K562 (cell line): ENCODE results near the gene PDHA2. TPM values are rescaled to one million over a fixed set of nuclear protein-coding genes. Genes with fewer than 3 reads are reported as not detected.

Experiments used
- ATAC-seq: fragments of 200-7000 bp; cut with Tn5 transposase; 3 replicates; pipeline ENCODE4 v1.9.1; 2020; ENCODE audit warnings: moderate library complexity
- BruUV-seq: library from RNA; stranded (reverse); fragments of 400-500 nt; replicated peaks from 2 replicates; lab custom pipeline; 2021; lab: Mats Ljungman, UMichigan
- CTCF ChIA-PET: fragments of 300-600 bp; formaldehyde crosslinking; extraction: SDS; loops from one replicate; lab custom pipeline; 2021; ENCODE audit warnings: low intra/inter-chr PET ratio; lab: Yijun Ruan, JAX
- POLR2A ChIA-PET: fragments of 300-600, 350-650 bp; sonication (Branson Sonifier 250); formaldehyde crosslinking; extraction: SDS; loops from one replicate; lab custom pipeline; 2021; ENCODE audit warnings: antibody characterized with exemption, inconsistent platforms; lab: Yijun Ruan, JAX
- DNase-seq, 4 experiments: peaks; one replicate each; pipeline versions ENCODE4 v3.0.0 to v3.0.0-alpha.2; 2011 to 2018; ENCODE audit warnings: low spot score in 3 of 4, mixed read lengths in 3 of 4; ENCODE audit errors: extremely low read depth in 1 of 4
- FAIRE-seq: peaks from 2 replicates; lab custom pipeline; 2011; peaks lifted over from hg19 to GRCh38; lab: Jason Lieb, UNC
- H2AFZ ChIP-seq: 2 replicates; pipeline ENCODE4 v1.6.0; 2011; ENCODE audit warnings: low read depth, low read length, control low read depth, inconsistent platforms
- H3K27ac ChIP-seq: fragments of 200-600 bp; 3 replicates; pipeline ENCODE4 v1.8.0; 2011; ENCODE audit warnings: low read depth, mild to moderate bottlenecking, control low read depth, inconsistent platforms, low read length, moderate library complexity, mixed read lengths; ENCODE audit errors: extremely low read depth
- H3K27me3 ChIP-seq, 2 experiments: fragments of 300-600 bp in 1 of 2; 2 replicates in 1 of 2; 3 replicates in 1 of 2; pipeline versions ENCODE4 v1.6.0 to v1.8.0; 2011; ENCODE audit warnings: inconsistent platforms in 2 of 2, low read length in 2 of 2, mild to moderate bottlenecking in 1 of 2, mixed read lengths in 1 of 2, moderate library complexity in 1 of 2; ENCODE audit not compliant: control insufficient read depth in 2 of 2, insufficient read depth in 2 of 2
- H3K36me3 ChIP-seq: fragments of 300-600 bp; 3 replicates; pipeline ENCODE4 v1.8.0; 2011; ENCODE audit warnings: mild to moderate bottlenecking, low read length, inconsistent platforms; ENCODE audit not compliant: control insufficient read depth, insufficient read depth
- H3K4me1 ChIP-seq, 2 experiments: fragments of 200-600 bp in 1 of 2; replicated peaks in 1 of 2; 2 replicates in 1 of 2; 3 replicates in 1 of 2; pipeline versions ENCODE4 v1.5.1 to v1.8.0; 2011; ENCODE audit warnings: inconsistent platforms in 2 of 2, low read length in 2 of 2, mild to moderate bottlenecking in 1 of 2, mixed read lengths in 1 of 2, moderate library complexity in 1 of 2; ENCODE audit not compliant: control insufficient read depth in 2 of 2, insufficient read depth in 2 of 2
- H3K4me2 ChIP-seq: 2 replicates; pipeline ENCODE4 v1.6.1; 2011; ENCODE audit warnings: low read length, control low read depth, inconsistent platforms, mixed read lengths; ENCODE audit not compliant: insufficient read depth
- H3K4me3 ChIP-seq: fragments of 200-600 bp; sonication (generic), shearing (Covaris generic); 2 replicates; pipeline ENCODE4 v1.5.1; 2016; ENCODE audit warnings: control low read depth, inconsistent platforms
- H3K79me2 ChIP-seq: fragments of 200-600 bp; 3 replicates; pipeline ENCODE4 v1.8.0; 2011; ENCODE audit warnings: low read length, inconsistent platforms; ENCODE audit not compliant: control insufficient read depth, insufficient read depth
- H3K9ac ChIP-seq, 2 experiments: 2 replicates each; pipeline versions ENCODE4 v1.6.0 to v1.6.1; 2011; ENCODE audit warnings: low read depth in 2 of 2, low read length in 2 of 2, control low read depth in 1 of 2, inconsistent platforms in 1 of 2, mild to moderate bottlenecking in 1 of 2, mixed read lengths in 1 of 2; ENCODE audit not compliant: insufficient read depth in 1 of 2
- H3K9me1 ChIP-seq: one replicate; pipeline ENCODE4 v1.6.0; 2011; ENCODE audit warnings: inconsistent platforms, mild to moderate bottlenecking, low read length, moderate library complexity; ENCODE audit not compliant: control insufficient read depth, insufficient read depth
- H3K9me3 ChIP-seq: replicated peaks from 2 replicates; pipeline ENCODE4 v1.5.1; 2011; ENCODE audit warnings: low read depth, low read length, inconsistent platforms; ENCODE audit not compliant: control insufficient read depth, insufficient read depth
- H4K20me1 ChIP-seq: replicated peaks from 2 replicates; pipeline ENCODE4 v1.6.1; 2011; ENCODE audit warnings: low read length, inconsistent platforms, mixed read lengths; ENCODE audit not compliant: control insufficient read depth, insufficient read depth
- CTCFL ChIP-seq: IDR thresholded peaks from 2 replicates; pipeline ENCODE4 v1.6.1; 2011; ENCODE audit warnings: borderline replicate concordance, low read depth, mild to moderate bottlenecking, moderate library complexity, low read length; ENCODE audit not compliant: insufficient read depth, poor library complexity, severe bottlenecking
- MBD1 ChIP-seq: fragments of 250-450 bp; sonication (Bioruptor Pico); IDR thresholded peaks from 2 replicates; pipeline ENCODE4 v1.8.0; 2022; ENCODE audit warnings: inconsistent platforms
- MECOM ChIP-seq: fragments of 250-450 bp; sonication (Bioruptor Pico); IDR thresholded peaks from 2 replicates; pipeline ENCODE4 v1.8.0; 2022; ENCODE audit warnings: inconsistent platforms
- SPI1 ChIP-seq: IDR thresholded peaks from 2 replicates; pipeline ENCODE4 v1.6.1; 2011; ENCODE audit warnings: low read depth, low read length, control low read depth, borderline replicate concordance
- ZNF133 ChIP-seq: fragments of 250-450 bp; sonication (Bioruptor Pico); IDR thresholded peaks from 2 replicates; pipeline ENCODE4 v1.4.0; 2020; ENCODE audit warnings: mild to moderate bottlenecking
- ZNF609 ChIP-seq: sonication (generic); formaldehyde crosslinking; IDR thresholded peaks from 2 replicates; pipeline ENCODE4 v1.8.1; 2023; ENCODE audit warnings: missing genetic modification reagents, mild to moderate bottlenecking, borderline replicate concordance
- WGBS: fragments of 100-300 bp; shearing (Covaris generic); methylation state at CpG from one replicate; pipeline ENCODE4 v1.1.6; 2016; ENCODE audit warnings: low coverage, mixed read lengths; ENCODE audit not compliant: insufficient coverage; ENCODE audit errors: missing lambda C conversion rate; 5-methylcytosine and 5-hydroxymethylcytosine counted together
- in situ Hi-C: fragments of 300-500 bp; cut with MboI; formaldehyde crosslinking; loops from 4 replicates; pipeline ENCODE4 v1.15.0; 2018; ENCODE audit warnings: inconsistent platforms, mixed read lengths
- intact Hi-C: fragments of 100-400 bp; cut with micrococcal nuclease; formaldehyde crosslinking; loops from 2 replicates; pipeline ENCODE4 v1.14.2; 2022
- polyA plus RNA-seq, 8 experiments: library from polyadenylated mRNA; depleted of rRNA in 4 of 8; stranded (reverse) in 5 of 8; unstranded in 3 of 8; fragments of >200 nt; fragmentation: Nextera tagmentation in 2 of 8; fragmentation: Illumina TruSeq in 1 of 8; extraction: Ambion mirVana in 2 of 8; extraction: Trizol in 1 of 8; gene quantifications; 2 replicates each; pipeline versions ENCODE4 v1.2.1 to v1.2.3, GENCODE V29; 2011 to 2014; ENCODE audit warnings: inconsistent platforms in 1 of 8, missing spikeins in 1 of 8
- total RNA-seq, 7 experiments: library from RNA; depleted of rRNA in 6 of 7; stranded (reverse); fragments of >200 nt in 6 of 7; fragmentation: Illumina TruSeq in 2 of 7; extraction: Trizol in 2 of 7; gene quantifications; 2 replicates each; pipeline versions ENCODE4 v1.2.1 to v1.2.3, GENCODE V29; 2011 to 2021; ENCODE audit warnings: low replicate concordance in 1 of 7

The PDHA2 gene
- total and polyA plus RNA-seq, 9 of the 15 experiments (the other 6 are each of a cell fraction or from before 2014, with no cell fraction given), result not detected

GRCh38 chr4:95877636-95878035 lies 37.7 kb downstream of the PDHA2 start:
- BruUV-seq, result no TSS peak
- FAIRE-seq, result no peak
- TF ChIP-seq ZNF609 (CRISPR knock-in tag) (no peak), CTCFL (no peak), SPI1 (no peak), ZNF133 (CRISPR knock-in tag) (no peak), MBD1 (CRISPR knock-in tag) (no peak), MECOM (CRISPR knock-in tag) (no peak)

More at GRCh38 chr4:95877636-95878035, 37.7 kb downstream of the PDHA2 start:
- H3K4me2 ChIP-seq, result no peak overlapping the region
- no peak overlapping the region for H2AFZ ChIP-seq
- no peak overlapping the region for H3K27ac ChIP-seq
- no peak overlapping the region for H3K4me3 ChIP-seq
- 5% methylated on average over 1 of the region's 1 CpG for WGBS
- CTCF ChIA-PET, result no interaction called here
- intact Hi-C loops (no loop called here), in situ Hi-C loops (no loop called here)
- POLR2A ChIA-PET, result no interaction called here
- no peaks in the 10 kb centered on the region for H3K27me3 ChIP-seq
- no peaks in the 10 kb centered on the region for H4K20me1 ChIP-seq
- no peak overlapping the region for H3K9ac ChIP-seq
- no peaks in the 10 kb centered on the region for H3K79me2 ChIP-seq
- ATAC-seq (no peak), DNase-seq (no peak)
- H3K9me1 ChIP-seq, result no peaks in the 10 kb centered on the region
- no peaks in the 10 kb centered on the region for H3K4me1 ChIP-seq
- H3K36me3 ChIP-seq, result no peaks in the 10 kb centered on the region
- no peaks in the 10 kb centered on the region for H3K9me3 ChIP-seq
